ENCODE data around the gene PRTFDC1. TPM values are rescaled to one million over a fixed set of nuclear protein-coding genes. Genes with fewer than 3 reads are reported as not detected.

PRTFDC1 gene
- total and polyA plus RNA-seq, 2 of the 13 experiments (the other 11 are each of a cell fraction or from before 2014, with no cell fraction given), result not detected

GRCh38 chr10:24958721-24959381, 6.4 kb upstream of the PRTFDC1 start:
- no peak overlapping the region for H3K4me3 ChIP-seq (replicated peaks in 1 of 3; ENCODE audit: insufficient read depth in 1 of 3, low read depth in 2 of 3, low read length in 3 of 3)
- intact Hi-C loops (cut with micrococcal nuclease; ENCODE audit: unreplicated experiment) (no loop called here), in situ Hi-C loops (cut with HindIII; ENCODE audit: extremely low pct_ligation_motif_present, low pct_unique_long_range_greater_than_20kb) (no loop called here)
- no peaks in the 10 kb centered on the region for H3K9me3 ChIP-seq (ENCODE audit: low read length)
- H3K79me2 ChIP-seq (ENCODE audit: insufficient read depth, low read length), result no peaks in the 10 kb centered on the region
- POLR2A ChIA-PET, result no interaction called here
- 71% methylated on average over 5 of the region's 5 CpGs for WGBS (ENCODE audit: low lambda C conversion rate)
- no peak for ATAC-seq
- no peak overlapping the region for H3K27ac ChIP-seq (ENCODE audit: extremely low read length, insufficient read depth, low read length)
- DNase-seq (ENCODE audit: low spot score), result no peak
- no peak overlapping the region for H3K4me2 ChIP-seq (ENCODE audit: low read depth, low read length)
- BruUV-seq (replicated peaks), result no TSS peak
- no peaks in the 10 kb centered on the region for H4K20me1 ChIP-seq (ENCODE audit: insufficient read depth, low read length)
- CTCF ChIA-PET (ENCODE audit: low intra/inter-chr PET ratio, low total read pairs), result no interaction called here
- no peak overlapping the region for H3K9ac ChIP-seq (ENCODE audit: insufficient read depth, low read depth, low read length)
- FAIRE-seq, result no peak
- H3K4me1 ChIP-seq (ENCODE audit: insufficient read depth, low read length), result peaks cover 17% of the 10 kb centered on the region
- no peaks in the 10 kb centered on the region for H3K36me3 ChIP-seq (replicated peaks in 1 of 2; ENCODE audit: control insufficient read depth in 1 of 2, insufficient read depth in 2 of 2, low read length in 2 of 2)
- TF ChIP-seq TARDBP (CRISPR knock-in tag; IDR thresholded peaks at IDR 0.05) (no peak), ZNF446 (CRISPR knock-in tag; IDR thresholded peaks at IDR 0.05) (no peak), ZNF225 (CRISPR knock-in tag; IDR thresholded peaks at IDR 0.05) (no peak), MAZ (IDR thresholded peaks at IDR 0.05; ENCODE audit: borderline replicate concordance, low read depth, low read length) (no peak), MAZ (CRISPR knock-in tag; IDR thresholded peaks at IDR 0.05; ENCODE audit: low read depth) (no peak), KLF15 (CRISPR knock-in tag; IDR thresholded peaks at IDR 0.05; ENCODE audit: borderline replicate concordance) (no peak), ZNF282 (IDR thresholded peaks at IDR 0.05; ENCODE audit: partially characterized antibody) (no peak), ZNF160 (CRISPR knock-in tag; IDR thresholded peaks at IDR 0.05) (no peak), NFE2L2 (IDR thresholded peaks at IDR 0.05; ENCODE audit: low read length) (no peak), TCF7L2 (IDR thresholded peaks at IDR 0.05; ENCODE audit: low read depth, low read length) (no peak), KDM5B (CRISPR knock-in tag; IDR thresholded peaks at IDR 0.05; ENCODE audit: borderline replicate concordance) (no peak), ZNF484 (CRISPR knock-in tag; IDR thresholded peaks at IDR 0.05; ENCODE audit: borderline replicate concordance, low read depth) (no peak), ZNF414 (CRISPR knock-in tag; IDR thresholded peaks at IDR 0.05) (no peak), SIX1 (CRISPR knock-in tag; IDR thresholded peaks at IDR 0.05; ENCODE audit: borderline replicate concordance) (no peak), CEBPB (IDR thresholded peaks at IDR 0.05; ENCODE audit: borderline replicate concordance, low read depth, low read length) (no peak), ZNF672 (CRISPR knock-in tag; IDR thresholded peaks at IDR 0.05) (no peak)
- TF ChIP-seq, protein P1, sequence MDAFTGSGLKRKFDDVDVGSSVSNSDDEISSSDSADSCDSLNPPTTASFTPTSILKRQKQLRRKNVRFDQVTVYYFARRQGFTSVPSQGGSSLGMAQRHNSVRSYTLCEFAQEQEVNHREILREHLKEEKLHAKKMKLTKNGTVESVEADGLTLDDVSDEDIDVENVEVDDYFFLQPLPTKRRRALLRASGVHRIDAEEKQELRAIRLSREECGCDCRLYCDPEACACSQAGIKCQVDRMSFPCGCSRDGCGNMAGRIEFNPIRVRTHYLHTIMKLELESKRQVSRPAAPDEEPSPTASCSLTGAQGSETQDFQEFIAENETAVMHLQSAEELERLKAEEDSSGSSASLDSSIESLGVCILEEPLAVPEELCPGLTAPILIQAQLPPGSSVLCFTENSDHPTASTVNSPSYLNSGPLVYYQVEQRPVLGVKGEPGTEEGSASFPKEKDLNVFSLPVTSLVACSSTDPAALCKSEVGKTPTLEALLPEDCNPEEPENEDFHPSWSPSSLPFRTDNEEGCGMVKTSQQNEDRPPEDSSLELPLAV (CRISPR knock-in tag; conservative IDR thresholded peaks at IDR 0.05; ENCODE audit: low read depth), result no peak
- no peaks in the 10 kb centered on the region for H3K27me3 ChIP-seq (ENCODE audit: control insufficient read depth in 1 of 2, insufficient read depth in 2 of 2, low read length in 2 of 2)
- H2AFZ ChIP-seq (ENCODE audit: low read length), result no peak overlapping the region
